Prostate gland (tissue), 2 donors: ENCODE results near the gene RNF115. TPM values are rescaled to one million over a fixed set of nuclear protein-coding genes. Genes with fewer than 3 reads are reported as not detected.

ENCODE experiments used
- DNase-seq: peaks from one replicate; pipeline ENCODE4 v3.0.0-alpha.2; 2019; ENCODE audit warnings: low spot score
- H3K27ac ChIP-seq, 2 donors: fragments of 200-600 bp; sonication (generic); 2 replicates each; pipeline ENCODE4 v1.5.1; 2017 to 2019
- H3K27me3 ChIP-seq: fragments of 200-600 bp; sonication (generic); replicated peaks from 2 replicates; pipeline ENCODE4 v1.5.1; 2019; ENCODE audit not compliant: insufficient read depth
- H3K36me3 ChIP-seq, 2 donors: fragments of 200-600 bp; sonication (generic); 1 replicate in 1 of 2; 2 replicates in 1 of 2; pipeline versions ENCODE4 v1.5.1 to v1.8.1; 2017 to 2019
- H3K4me1 ChIP-seq: fragments of 200-600 bp; sonication (generic); replicated peaks from 2 replicates; pipeline ENCODE4 v1.5.1; 2019
- H3K4me3 ChIP-seq, 2 donors: fragments of 200-600 bp; sonication (generic); 2 replicates each; pipeline ENCODE4 v1.5.1; 2017 to 2019
- H3K9me3 ChIP-seq: fragments of 200-600 bp; sonication (generic); 2 replicates; pipeline ENCODE4 v1.5.1; 2017
- POLR2A ChIP-seq: fragments of 450-650 bp; IDR thresholded peaks from one replicate; pipeline ENCODE4 v1.6.1; 2016; ENCODE audit warnings: antibody characterized with exemption, mild to moderate bottlenecking
- POLR2AphosphoS5 ChIP-seq: sonication (generic); formaldehyde crosslinking; IDR thresholded peaks from one replicate; pipeline ENCODE4 v1.6.1; 2017; ENCODE audit warnings: antibody characterized with exemption
- WGBS: methylation state at CpG from one replicate; pipeline ENCODE4 v1.1.5; 2018; 5-methylcytosine and 5-hydroxymethylcytosine counted together
- intact Hi-C: fragments of 100-400 bp; cut with DNase I; formaldehyde crosslinking; loops from one replicate; pipeline ENCODE4 v1.14.2; 2022
- total RNA-seq, 2 donors: library from RNA; depleted of rRNA; stranded (reverse); fragments of >200 nt; gene quantifications; one replicate each; pipeline ENCODE4 v1.1.0, GENCODE V29; 2016
- TF ChIP-seq, protein P1 (sequence below), 4 experiments: fragments of 200-600 bp in 2 of 4; fragments of 450-650 bp in 2 of 4; sonication (generic) in 2 of 4; IDR thresholded peaks; 1 replicate in 3 of 4; 2 replicates in 1 of 4; pipeline ENCODE4 v1.5.1; 2016 to 2019; ENCODE audit warnings: antibody characterized with exemption in 4 of 4, mild to moderate bottlenecking in 2 of 4, moderate library complexity in 2 of 4

The RNF115 gene
- total RNA-seq, 2 donors from 2014 or later = 12.5 to 21.4 TPM

DNA sequence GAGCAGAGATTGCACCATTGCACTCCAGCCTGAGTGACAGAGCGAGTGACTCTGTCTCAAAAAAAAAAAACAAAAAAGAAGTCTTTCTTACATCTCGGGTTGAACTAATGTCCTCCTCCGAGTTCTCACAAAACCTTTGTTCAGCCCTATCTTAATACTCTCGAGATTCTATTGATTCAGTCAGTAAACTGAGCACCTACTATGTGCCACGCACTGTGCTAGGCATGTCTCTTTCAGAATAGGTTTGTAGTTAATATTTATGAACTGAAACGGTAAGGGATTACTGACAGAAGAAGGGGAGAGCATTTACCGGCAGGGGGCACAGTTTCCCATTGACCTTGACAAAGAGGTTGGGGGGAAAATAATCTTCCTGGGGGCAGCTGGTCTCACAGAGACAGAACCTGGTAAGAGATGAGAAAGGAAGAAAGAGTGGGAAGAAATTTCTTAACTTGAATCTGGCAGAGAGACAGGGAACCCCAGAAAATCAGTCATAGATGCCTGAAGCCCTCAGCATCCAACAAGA lies 31.6 kb upstream of the RNF115 start:
- H3K36me3 ChIP-seq = peaks cover 8 to 23% of the 10 kb centered on the region in 2 donors
- intact Hi-C loops = no loop called here
- H3K27me3 ChIP-seq = no peaks in the 10 kb centered on the region
- no peak for DNase-seq
- H3K27ac ChIP-seq = no peak overlapping the region
- H3K9me3 ChIP-seq = no peaks in the 10 kb centered on the region
- no peak overlapping the region for H3K4me3 ChIP-seq
- TF ChIP-seq POLR2AphosphoS5 = no peak
- TF ChIP-seq, protein P1, sequence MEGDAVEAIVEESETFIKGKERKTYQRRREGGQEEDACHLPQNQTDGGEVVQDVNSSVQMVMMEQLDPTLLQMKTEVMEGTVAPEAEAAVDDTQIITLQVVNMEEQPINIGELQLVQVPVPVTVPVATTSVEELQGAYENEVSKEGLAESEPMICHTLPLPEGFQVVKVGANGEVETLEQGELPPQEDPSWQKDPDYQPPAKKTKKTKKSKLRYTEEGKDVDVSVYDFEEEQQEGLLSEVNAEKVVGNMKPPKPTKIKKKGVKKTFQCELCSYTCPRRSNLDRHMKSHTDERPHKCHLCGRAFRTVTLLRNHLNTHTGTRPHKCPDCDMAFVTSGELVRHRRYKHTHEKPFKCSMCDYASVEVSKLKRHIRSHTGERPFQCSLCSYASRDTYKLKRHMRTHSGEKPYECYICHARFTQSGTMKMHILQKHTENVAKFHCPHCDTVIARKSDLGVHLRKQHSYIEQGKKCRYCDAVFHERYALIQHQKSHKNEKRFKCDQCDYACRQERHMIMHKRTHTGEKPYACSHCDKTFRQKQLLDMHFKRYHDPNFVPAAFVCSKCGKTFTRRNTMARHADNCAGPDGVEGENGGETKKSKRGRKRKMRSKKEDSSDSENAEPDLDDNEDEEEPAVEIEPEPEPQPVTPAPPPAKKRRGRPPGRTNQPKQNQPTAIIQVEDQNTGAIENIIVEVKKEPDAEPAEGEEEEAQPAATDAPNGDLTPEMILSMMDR (IDR thresholded peaks at IDR 0.05) = no peak
- TF ChIP-seq POLR2A = no peak
- 83% methylated on average over 7 of the region's 7 CpGs for WGBS
- peaks cover 5% of the 10 kb centered on the region for H3K4me1 ChIP-seq

DNA sequence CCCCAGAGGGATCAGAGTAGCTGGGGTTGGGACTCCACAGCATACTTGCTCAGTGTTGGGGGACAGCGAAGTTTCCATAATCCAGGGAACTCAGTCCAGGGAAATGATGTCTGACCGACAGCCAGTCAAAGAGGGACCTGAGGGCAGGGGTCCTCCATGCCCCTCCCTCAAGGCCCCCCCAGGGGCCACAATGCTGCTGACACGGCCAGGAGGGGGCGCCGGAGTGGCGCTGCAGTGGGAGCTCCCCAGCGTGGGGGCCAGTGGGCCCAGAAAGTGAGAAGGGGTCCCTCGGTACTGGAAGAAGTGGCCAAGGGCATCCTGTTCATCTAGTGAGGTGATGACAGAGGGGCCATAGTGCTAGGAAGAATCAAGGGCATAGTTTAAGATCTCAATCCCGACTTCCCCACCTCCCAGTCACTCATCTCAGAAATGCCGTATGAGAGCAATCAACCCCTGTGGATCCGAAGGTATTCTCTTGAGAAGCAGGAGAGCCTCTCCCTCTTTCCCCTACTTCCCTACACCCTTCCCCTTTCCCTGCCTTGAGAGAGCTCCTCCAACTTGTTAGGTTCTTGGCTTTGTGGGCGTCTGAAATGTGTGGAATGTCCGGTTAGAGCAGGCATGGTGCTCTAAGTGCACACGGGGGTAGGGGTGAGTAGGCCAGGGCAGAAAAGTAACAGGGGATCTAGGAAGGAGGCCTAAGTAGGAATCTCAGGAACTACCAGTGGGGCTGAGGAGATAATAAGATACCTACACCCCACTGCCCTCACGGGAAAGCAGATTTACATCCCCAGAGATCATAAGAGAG lies 25.7 kb upstream of the RNF115 start:
- intact Hi-C loops = loop anchor here (5.0 kb wide), 1 partner anchor 168 kb away; no protein-coding TSS in a partner anchor
- no peak overlapping the region for H3K27ac ChIP-seq
- H3K27me3 ChIP-seq = no peaks in the 10 kb centered on the region
- H3K4me3 ChIP-seq = no peak overlapping the region
- WGBS = 76% methylated on average over 15 of the region's 15 CpGs
- DNase-seq = no peak
- H3K4me1 ChIP-seq = no peaks in the 10 kb centered on the region
- no peaks in the 10 kb centered on the region for H3K9me3 ChIP-seq
- H3K36me3 ChIP-seq = peaks cover 8 to 28% of the 10 kb centered on the region in 2 donors
- TF ChIP-seq, protein P1 (IDR thresholded peaks at IDR 0.05) = no peak

DNA sequence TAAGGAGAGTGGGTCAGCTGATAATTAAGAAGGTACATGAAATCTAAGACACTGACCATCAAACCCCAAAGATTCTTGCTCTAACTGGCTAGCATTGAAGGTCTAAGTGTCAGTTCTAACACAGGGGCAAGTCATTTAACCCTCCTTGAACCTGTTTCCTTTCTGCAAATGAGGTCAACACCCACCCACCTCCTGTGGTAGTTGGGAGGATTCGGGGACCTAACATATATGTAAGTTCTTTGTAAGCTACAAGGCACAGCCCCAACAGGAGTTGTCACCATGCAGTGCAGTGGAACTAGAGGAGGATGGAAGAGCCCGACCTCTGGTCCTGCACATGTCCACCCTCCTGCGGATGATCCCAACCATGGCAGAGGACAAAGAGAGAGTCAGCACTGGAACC lies 23.9 kb upstream of the RNF115 start:
- H3K36me3 ChIP-seq = peaks cover 8 to 21% of the 10 kb centered on the region in 2 donors
- TF ChIP-seq POLR2A = no peak
- TF ChIP-seq, protein P1 (IDR thresholded peaks at IDR 0.05) = no peak
- no peak for TF ChIP-seq POLR2AphosphoS5
- H3K27me3 ChIP-seq = no peaks in the 10 kb centered on the region
- H3K27ac ChIP-seq = no peak overlapping the region
- no peak for DNase-seq
- no peak overlapping the region for H3K4me3 ChIP-seq
- no peaks in the 10 kb centered on the region for H3K9me3 ChIP-seq
- intact Hi-C loops = loop anchor here (5.0 kb wide), 1 partner anchor 169 kb away; no protein-coding TSS in a partner anchor
- WGBS = 60% methylated on average over 3 of the region's 3 CpGs
- no peaks in the 10 kb centered on the region for H3K4me1 ChIP-seq

DNA sequence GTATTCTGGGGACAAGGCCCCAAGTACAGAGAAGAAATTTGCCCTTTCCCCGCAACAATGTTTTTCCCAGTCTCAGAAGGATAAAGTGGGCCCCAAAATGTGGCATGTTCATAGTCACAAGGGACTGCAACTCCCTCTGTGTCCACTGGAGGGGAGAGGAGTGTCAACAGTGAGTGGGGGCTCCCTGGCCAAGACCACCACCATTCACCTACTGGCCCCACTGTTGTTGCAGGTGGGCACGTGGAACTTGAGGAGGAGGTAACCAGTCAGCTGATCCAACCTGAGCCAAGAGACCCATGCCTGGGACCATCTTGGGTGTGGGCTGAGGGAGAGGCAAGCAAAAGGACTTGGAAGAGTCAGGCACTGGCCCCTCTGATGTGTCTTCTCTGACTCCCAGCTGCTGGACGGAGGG lies 22.3 kb upstream of the RNF115 start:
- no peaks in the 10 kb centered on the region for H3K9me3 ChIP-seq
- H3K36me3 ChIP-seq = peaks cover 8 to 21% of the 10 kb centered on the region in 2 donors
- intact Hi-C loops = loop anchor here (5.0 kb wide), 1 partner anchor 171 kb away; no protein-coding TSS in a partner anchor
- H3K4me3 ChIP-seq = peak overlapping the region; percentile 24 to 44
- no peaks in the 10 kb centered on the region for H3K4me1 ChIP-seq
- no peak for DNase-seq
- 61% methylated on average over 3 of the region's 3 CpGs for WGBS
- H3K27me3 ChIP-seq = no peaks in the 10 kb centered on the region
- TF ChIP-seq POLR2A = no peak
- TF ChIP-seq, protein P1 (IDR thresholded peaks at IDR 0.05) = peak in 2 of 4 experiments; percentile 48 to 57
- peak overlapping the region; percentile 55 to 75 for H3K27ac ChIP-seq
